GM19468 (cell line): ENCODE measurements around the gene AP4B1.
"Not testable (repeated sequence)": the region's sequence is repeated elsewhere in the genome, so short reads cannot be mapped to it uniquely, and the experiment has no call there.

ENCODE experiments used
- ATAC-seq: cut with Tn5 transposase; IDR thresholded peaks from one replicate; pipeline ENCODE4 v1.9.1; 2021; ENCODE audit warnings: mild to moderate bottlenecking, moderate library complexity, moderate number of reproducible peaks; ENCODE audit not compliant: unreplicated experiment; ENCODE audit errors: extremely low read depth

AP4B1 gene

GRCh38 chr1:113860891-113861290, 43.7 kb downstream of the AP4B1 start:
- no peak for ATAC-seq

GRCh38 chr1:113859478-113860175, 45.0 kb downstream of the AP4B1 start:
- ATAC-seq = peak; percentile 84

GRCh38 chr1:113858982-113859381, 45.6 kb downstream of the AP4B1 start:
- ATAC-seq = no peak

- no peak for ATAC-seq
Measured at GRCh38 chr1:113858418-113858817, 46.2 kb downstream of the AP4B1 start.

DNA sequence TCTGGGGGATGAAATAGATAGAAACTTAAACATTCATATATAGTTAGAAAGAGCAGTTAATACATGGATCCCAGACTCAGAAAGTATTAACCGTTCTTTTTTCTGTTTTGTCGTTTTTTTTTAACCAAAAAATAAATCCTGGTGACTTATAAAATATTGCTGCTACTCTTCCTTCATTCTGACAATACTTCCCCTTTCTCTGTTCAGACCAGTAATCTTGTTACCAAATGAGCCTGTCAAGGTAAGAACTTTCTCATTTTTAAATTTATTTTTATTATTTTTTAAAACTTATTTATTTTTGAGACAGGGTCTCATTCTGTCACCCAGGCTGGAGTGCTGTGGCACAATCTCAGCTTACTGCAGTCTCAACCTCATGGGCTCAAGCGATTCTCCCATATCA, 46.8 kb downstream of the AP4B1 start:
- ATAC-seq = no peak

- ATAC-seq = no peak
Measured at GRCh38 chr1:113856401-113856790, 48.2 kb downstream of the AP4B1 start.

DNA sequence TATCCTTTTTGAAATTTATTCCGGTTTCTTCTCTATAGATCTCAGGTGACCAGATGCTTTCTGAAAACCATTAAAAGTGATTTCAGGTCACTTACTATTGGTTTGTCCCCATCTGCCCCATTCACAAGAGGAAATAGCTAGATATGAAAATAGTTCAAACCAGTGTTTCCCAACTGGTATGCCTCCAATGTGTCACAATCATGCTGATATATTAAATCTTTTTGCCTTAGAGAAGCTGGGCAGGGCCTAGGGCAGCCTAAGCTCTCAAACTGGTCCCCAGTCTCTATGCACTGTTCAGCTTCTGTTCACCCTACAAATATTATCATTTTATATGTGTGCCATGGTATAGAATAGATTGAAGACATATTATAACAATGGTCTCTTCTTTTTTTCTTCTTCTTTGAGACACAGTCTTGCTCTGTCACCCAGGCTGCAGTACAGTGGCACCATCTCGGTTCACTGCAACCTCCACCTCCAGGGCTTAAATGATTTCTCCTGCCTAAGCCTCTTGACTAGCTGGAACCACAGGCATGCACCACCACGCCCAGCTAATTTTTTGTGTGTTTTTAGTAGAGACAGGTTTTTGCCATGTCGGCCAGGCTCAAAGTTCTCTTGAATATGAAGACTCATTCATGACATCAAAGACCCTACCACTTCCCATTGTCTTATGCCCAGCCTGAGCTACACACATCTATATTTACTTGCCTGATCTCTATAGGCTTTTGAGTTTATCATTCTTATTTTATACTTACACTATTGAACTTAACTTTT, 48.8 kb downstream of the AP4B1 start:
- ATAC-seq = no peak

- no peak for ATAC-seq
Measured at GRCh38 chr1:113854234-113854633, 50.4 kb downstream of the AP4B1 start.

DNA sequence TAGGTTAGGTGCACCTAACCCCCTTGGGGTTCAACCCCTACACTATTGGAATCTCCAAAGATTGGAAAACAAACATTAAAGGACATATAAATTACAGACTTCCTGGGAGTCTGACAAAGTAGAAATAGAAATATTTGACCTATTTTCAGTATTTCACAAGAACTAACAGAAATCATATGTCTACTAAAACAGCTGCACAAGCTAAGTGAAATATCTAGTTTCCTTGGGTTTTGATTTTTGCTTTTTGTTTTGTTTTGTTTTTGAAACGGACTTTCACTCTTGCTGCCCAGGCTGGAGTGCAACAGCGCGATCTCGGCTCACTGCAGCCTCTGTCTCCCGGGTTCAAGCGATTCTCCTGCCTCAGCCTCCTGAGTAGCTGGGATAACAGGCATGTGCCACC, 51.9 kb downstream of the AP4B1 start:
- not testable (repeated sequence) for ATAC-seq

- no peak for ATAC-seq
Measured at GRCh38 chr1:113850127-113850796, 54.3 kb downstream of the AP4B1 start.

GRCh38 chr1:113849072-113849471, 55.5 kb downstream of the AP4B1 start:
- ATAC-seq = no peak

GRCh38 chr1:113846391-113847035, 58.1 kb downstream of the AP4B1 start:
- no peak for ATAC-seq
